Activated CD4-positive, alpha-beta T cell treated with anti-CD3 and anti-CD28 coated beads, Interleukin-2, Interleukin-4, amounts not matched to agents 100 ng/mL and 50 ng/mL, durations not matched to agents 16 hours and 8 hours (primary cell): ENCODE data around the gene UBR4.
A peak's percentile ranks its signal among the peaks of the same experiment; 100 is the strongest.
"Not testable (repeated sequence)": the region's sequence is repeated elsewhere in the genome, so short reads cannot be mapped to it uniquely, and the experiment has no call there.

Experiments used
- DNase-seq: peaks from one replicate; pipeline ENCODE4 v3.0.0-alpha.2; 2020; ENCODE audit warnings: low spot score

Gene UBR4

DNA sequence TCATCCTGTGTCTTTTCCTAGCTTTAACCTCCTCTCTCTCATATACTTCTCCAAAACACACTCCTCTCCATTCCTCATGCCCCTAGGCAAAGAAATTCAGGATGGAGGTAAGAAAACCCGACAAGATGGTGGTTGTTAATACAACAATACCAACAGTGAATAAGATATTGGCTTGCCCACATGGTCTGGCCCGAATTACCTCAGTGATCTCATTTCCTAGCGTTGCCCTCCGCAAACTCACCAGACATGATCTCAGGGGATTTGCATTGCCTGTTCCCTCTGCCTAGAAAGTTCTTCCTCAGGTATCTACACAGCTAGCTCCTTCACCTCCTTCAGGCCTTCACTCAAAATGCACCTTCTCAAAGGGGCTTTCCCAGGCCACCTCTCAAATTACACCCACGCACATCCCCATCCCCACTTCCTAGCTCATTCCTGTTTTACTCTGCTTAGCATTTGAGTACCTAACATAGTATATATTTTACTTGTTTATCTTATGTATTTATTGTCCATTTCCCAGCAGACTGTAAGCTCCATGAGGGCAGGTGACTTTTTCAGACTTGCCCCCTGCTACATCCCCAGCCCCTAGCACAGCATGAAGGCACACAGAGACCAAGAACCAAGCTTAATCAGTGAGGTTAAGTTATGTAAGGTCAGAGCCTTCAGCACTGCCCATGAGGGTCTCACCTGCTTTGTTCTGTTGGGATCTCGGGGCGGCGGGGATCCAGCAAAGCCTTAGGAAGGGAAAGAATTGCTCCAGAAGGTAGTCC lies 10.2 kb upstream of the UBR4 start:
- DNase-seq = no peak

- DNase-seq = no peak
These were observed 9.4 kb upstream of the UBR4 start for GRCh38 chr1:19219451-19219850.

DNA sequence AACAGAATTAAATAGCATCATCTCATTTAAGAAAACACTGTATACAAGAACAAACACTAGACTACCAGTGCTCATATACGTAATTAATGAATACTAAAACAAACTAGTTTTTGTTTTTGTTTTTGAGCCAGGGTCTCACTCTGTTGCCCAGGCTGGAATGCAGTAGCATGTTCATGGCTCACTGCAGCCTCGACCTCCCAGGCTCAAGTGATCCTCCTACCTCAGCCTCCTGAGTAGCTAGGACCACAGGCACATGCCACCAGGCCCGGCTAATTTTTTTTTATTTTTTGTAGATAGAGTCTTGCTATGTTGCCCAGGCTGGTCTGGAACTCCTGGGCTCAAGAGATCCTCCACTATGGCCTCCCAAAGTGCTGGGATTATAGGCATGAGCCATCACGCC lies 6.5 kb upstream of the UBR4 start:
- not testable (repeated sequence) for DNase-seq

- no peak for DNase-seq
These were observed 3.5 kb upstream of the UBR4 start for GRCh38 chr1:19213580-19213979.

- DNase-seq = no peak
These were observed 2.1 kb upstream of the UBR4 start for GRCh38 chr1:19212167-19212566.

GRCh38 chr1:19210772-19211549 lies 895 bp upstream of the UBR4 start:
- DNase-seq = no peak

DNA sequence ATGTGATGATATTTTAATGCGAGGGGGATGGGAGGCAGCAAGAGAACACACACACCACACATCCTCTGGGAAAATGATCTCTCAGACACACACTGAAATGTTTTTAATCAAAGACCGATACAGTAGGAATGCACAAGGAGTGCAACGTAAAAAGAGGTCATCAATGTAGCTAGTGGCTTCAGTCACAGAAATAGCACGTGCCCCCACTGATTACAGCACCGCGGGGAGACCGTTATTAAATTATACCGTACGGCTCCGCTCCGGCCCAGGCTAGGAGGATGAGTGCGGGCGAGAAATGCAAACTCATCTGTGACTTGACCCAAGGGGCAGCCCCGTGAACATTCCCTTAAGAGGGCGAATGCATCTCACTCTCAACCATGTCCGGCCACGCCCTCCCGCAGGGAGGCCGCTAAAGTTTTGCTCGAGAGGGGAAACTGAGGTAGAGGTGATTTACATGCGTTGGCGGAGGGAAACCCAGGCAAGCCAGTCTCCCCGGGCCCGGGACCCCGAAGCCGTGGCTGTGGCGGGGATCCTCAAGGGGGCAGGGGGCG lies 552 bp downstream of the UBR4 start:
- DNase-seq = peak; percentile 71

- DNase-seq = no peak
These were observed 1.2 kb downstream of the UBR4 start for GRCh38 chr1:19208710-19209438.

DNA sequence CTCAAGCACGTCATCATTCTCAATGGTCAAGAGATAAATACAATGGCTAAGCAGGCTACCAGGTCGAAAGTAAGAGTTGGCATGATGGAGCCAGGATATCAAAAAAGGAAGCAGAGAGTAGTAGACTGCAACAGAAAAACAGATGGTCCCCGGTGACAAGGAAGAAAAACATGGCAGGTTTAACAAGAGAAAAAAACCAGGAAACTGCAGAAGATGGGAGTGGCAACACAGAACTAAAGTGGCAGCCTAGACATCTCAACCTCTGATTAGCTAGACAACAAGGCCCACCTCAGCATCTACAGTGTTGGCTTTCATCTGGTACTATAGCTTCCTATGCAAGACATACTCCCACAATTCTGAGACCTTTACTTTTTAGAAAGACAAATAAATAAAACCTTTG lies 3.1 kb downstream of the UBR4 start:
- no peak for DNase-seq

DNA sequence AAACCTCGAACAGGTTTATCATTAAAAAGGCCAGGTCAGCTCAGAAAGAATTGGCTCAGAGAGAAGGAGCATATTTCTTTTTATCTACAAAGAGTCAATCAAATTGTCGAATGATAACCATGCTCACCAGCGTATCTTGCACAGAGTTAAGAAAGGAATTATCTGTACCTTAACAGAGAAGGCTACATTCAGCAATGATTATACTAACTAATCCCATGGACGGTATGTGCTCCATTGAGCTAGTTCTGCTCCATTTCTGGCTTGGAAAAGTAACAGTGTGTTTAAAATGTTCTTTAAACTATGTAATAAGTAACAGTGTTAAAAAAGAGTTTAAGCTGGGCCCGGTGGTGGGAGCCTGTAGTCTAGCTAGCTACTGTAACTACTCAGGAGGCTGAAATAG lies 4.2 kb downstream of the UBR4 start:
- DNase-seq = no peak

GRCh38 chr1:19205403-19205802 lies 4.7 kb downstream of the UBR4 start:
- DNase-seq = peak; percentile 47

DNA sequence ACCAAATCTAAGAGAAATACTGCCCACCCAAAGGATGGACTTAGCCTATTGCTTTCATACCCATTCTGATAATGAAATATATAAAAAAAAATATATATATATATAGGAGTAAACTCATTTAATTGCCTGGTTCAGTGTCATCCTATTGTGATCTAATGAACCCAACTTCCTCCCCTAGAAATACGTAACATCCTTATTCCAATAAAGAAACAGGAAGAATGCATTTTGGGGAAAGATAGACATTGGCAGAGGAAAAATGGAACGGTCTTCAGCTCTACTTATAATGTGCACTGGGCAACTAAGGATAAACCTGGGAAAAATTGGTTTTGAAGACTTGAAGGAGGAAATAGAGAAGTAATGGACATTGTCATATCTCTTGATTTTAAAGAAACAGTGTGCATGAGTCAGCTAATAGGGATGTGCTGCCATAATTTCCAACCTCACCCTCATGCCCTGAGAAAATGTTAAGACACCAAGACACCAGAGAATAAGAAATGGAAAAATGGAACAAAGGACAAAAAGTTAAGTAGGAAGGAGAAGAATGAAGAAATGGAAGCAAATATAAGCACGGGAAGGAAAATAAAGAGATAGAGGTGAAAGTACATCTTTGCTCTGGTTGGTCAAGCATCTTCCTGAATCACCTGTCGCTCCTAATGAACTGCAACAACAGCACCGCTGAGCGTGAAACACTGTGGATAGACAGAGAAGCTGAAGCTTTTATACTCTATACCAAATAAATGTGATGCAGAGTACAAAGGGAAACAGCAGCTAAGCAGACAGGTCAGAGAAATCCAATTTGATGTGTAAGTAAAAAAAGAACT lies 5.4 kb downstream of the UBR4 start:
- DNase-seq = no peak

- no peak for DNase-seq
These were observed 6.6 kb downstream of the UBR4 start for GRCh38 chr1:19203440-19203839.

DNA sequence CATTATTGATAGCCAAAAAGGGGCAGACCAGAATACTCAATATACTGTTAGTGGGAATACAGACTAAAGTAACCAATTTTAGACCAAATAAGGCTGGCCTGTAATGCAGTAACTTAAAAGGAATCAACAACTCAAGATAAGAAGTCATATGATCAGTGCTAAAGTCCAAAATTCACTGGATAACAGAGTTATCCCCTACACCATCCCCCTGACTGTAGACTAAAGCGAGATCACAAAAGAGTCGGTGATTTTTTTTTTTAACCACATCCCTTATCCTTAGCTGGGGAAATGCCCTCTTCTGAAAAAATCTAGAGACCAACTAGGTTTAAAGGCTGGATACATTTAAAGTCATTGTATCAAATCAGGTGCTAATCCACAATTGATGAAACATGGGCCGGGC lies 7.7 kb downstream of the UBR4 start:
- no peak for DNase-seq

- DNase-seq = no peak
These were observed 10.0 kb downstream of the UBR4 start for GRCh38 chr1:19199969-19200604.

DNA sequence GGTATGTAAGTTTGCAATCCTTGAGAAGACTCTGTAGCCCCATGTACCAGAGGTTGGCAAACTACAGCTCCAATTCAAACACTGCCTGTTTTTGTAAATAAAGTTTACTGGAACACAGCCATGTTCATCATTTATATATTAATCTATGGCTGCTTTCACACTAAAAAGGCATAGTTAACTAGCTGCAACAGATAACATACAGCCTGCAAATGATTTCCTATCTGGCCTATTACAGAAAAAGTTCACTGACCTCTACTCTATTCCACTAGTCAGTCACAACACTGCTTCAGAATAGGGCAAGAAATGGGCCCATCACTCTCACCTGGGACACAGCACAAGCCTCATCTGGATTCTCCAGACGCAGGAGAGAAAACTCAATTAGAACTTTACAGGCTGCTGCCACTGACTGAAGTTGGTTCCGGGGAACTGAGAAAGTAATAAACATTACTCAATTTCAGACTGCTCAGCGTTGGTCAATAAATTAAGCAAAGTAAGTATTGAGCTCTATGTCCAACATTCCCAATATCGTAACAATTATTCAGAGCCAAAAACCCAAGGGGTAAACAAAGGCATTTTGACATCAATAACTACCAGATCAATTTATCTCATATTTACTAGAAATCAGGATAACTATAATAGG lies 10.6 kb downstream of the UBR4 start:
- DNase-seq = no peak

DNA sequence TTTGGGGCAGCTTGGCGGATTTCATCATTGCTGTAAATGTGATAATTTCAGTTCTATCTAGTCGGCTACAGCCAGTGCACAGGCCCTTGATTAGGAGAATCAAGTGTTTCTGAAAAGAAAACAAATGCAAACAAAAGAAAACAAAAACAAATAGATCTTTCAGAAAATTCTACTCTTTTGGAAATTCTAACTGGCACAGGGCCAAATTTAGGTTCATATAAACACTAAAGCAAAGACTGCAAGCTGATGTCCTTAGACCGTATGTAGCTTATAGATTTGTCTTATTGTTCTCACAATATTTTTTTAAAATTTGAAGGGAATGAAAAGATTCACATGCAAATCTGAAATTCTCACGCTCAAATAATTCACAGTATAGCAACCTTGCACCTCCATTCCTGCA lies 11.2 kb downstream of the UBR4 start:
- no peak for DNase-seq

GRCh38 chr1:19197845-19198244 lies 12.2 kb downstream of the UBR4 start:
- DNase-seq = no peak

- DNase-seq = no peak
These were observed 13.7 kb downstream of the UBR4 start for GRCh38 chr1:19196331-19196730.

DNA sequence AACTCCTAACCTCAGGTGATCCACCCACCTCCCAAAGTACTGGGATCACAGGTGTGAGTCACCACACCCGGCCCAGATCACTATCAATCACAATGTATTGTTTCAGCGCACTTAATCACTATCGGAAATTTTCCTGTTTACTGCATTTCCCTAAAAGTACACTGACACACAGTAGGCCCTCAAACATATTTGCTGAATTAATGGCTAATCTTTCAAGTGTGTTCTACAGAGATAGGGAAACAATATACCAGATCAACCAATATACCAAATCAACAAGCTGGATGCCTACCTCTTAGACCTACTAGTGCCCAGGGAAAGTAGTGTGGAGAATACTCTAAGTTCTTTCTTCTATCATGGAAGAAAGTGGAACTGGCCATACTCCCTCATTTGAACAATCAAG lies 17.1 kb downstream of the UBR4 start:
- no peak for DNase-seq

DNA sequence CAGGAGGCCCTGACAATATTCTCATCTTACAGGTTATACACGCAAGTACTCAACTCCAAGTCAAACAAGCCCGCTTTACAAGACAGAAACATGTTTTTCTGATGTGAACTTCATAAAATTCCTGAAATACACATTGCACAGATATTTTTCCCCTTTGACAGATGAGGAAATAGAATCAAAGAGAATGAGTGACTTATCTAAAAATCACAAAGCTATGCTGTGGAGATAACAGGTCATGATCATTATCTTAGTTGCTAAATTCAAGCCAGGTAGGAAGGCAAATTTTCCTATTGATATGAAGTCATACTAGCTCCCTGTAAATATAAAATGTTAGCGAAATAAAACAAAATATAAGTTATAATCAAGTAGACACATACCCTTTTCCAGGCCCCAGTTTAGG lies 18.3 kb downstream of the UBR4 start:
- DNase-seq = no peak
